ENCODE measurements around the gene CLIP2. TPM values are rescaled to one million over a fixed set of nuclear protein-coding genes. Genes with fewer than 3 reads are reported as not detected.

Gene CLIP2
- total and polyA plus RNA-seq, 2 of the 4 experiments (the other 2 are of a cell fraction) = 18.1 to 20.7 TPM

- dilution Hi-C loops (cut with HindIII; ENCODE audit: low sequenced_read_pairs, unreplicated experiment) = no loop called here
- Histone ChIP-seq H3K18ac (ENCODE audit: low read depth, low read length) (no peak overlapping the region), H4K5ac (ENCODE audit: low read depth, low read length) (no peak overlapping the region), H3K27ac (ENCODE audit: insufficient read depth, low read length) (no peak overlapping the region), H4K8ac (ENCODE audit: low read depth in 2 of 2, low read length in 2 of 2) (no peak overlapping the region), H3K27me3 (ENCODE audit: control insufficient read depth, insufficient read depth, low read length) (no peaks in the 10 kb centered on the region), H2AK5ac (ENCODE audit: low read depth, low read length) (no peak overlapping the region), H2AK9ac (replicated peaks; ENCODE audit: low read depth, low read length, poor library complexity) (no peak overlapping the region), H2BK20ac (ENCODE audit: low read depth, low read length) (no peak overlapping the region), H4K20me1 (ENCODE audit: insufficient read depth, low read length) (no peaks in the 10 kb centered on the region; the same call in 1 of the 2 replicates), H2BK120ac (ENCODE audit: low read depth, low read length) (no peak overlapping the region), H3K4ac (ENCODE audit: low read depth, low read length) (no peak overlapping the region), H3K4me3 (ENCODE audit: insufficient read depth, low read depth, low read length) (no peak overlapping the region), H3K9me1 (ENCODE audit: insufficient read depth, low read length) (no peaks in the 10 kb centered on the region), H2AFZ (replicated peaks; ENCODE audit: low read length, poor library complexity) (no peak overlapping the region), H3K4me2 (ENCODE audit: low read depth, low read length) (no peak overlapping the region), H3K14ac (replicated peaks; ENCODE audit: low read depth, low read length) (no peak overlapping the region), H3K79me1 (ENCODE audit: low read depth in 1 of 2, low read length in 2 of 2) (no peaks in the 10 kb centered on the region), H2BK5ac (ENCODE audit: low read depth, low read length, poor library complexity, severe bottlenecking) (no peak overlapping the region), H2BK15ac (ENCODE audit: low read depth, low read length) (no peak overlapping the region), H3K4me1 (ENCODE audit: control insufficient read depth, insufficient read depth, low read length) (peaks cover 1% of the 10 kb centered on the region; the same call in 1 of the 2 replicates), H3K23ac (ENCODE audit: low read depth, low read length) (no peak overlapping the region), H4K91ac (ENCODE audit: insufficient read depth, low read depth, low read length) (no peak overlapping the region), H3K36me3 (ENCODE audit: control insufficient read depth, insufficient read depth, low read length) (no peaks in the 10 kb centered on the region), H3K56ac (ENCODE audit: extremely low read depth, insufficient read depth, low read length) (no peak overlapping the region), H3K9ac (ENCODE audit: low read depth, low read length) (no peak overlapping the region), H3K9me3 (ENCODE audit: control insufficient read depth, insufficient read depth, low read length) (no peaks in the 10 kb centered on the region)
- no peak for ATAC-seq (ENCODE audit: low read depth)
- CTCF ChIA-PET = interaction anchor here (1.9 kb wide), 1 partner anchor 154 kb away, joined by 5 read pairs; no protein-coding TSS in a partner anchor
- TF ChIP-seq MAFK (IDR thresholded peaks at IDR 0.05; ENCODE audit: low read depth, low read length) = no peak
- TF ChIP-seq, protein P1, sequence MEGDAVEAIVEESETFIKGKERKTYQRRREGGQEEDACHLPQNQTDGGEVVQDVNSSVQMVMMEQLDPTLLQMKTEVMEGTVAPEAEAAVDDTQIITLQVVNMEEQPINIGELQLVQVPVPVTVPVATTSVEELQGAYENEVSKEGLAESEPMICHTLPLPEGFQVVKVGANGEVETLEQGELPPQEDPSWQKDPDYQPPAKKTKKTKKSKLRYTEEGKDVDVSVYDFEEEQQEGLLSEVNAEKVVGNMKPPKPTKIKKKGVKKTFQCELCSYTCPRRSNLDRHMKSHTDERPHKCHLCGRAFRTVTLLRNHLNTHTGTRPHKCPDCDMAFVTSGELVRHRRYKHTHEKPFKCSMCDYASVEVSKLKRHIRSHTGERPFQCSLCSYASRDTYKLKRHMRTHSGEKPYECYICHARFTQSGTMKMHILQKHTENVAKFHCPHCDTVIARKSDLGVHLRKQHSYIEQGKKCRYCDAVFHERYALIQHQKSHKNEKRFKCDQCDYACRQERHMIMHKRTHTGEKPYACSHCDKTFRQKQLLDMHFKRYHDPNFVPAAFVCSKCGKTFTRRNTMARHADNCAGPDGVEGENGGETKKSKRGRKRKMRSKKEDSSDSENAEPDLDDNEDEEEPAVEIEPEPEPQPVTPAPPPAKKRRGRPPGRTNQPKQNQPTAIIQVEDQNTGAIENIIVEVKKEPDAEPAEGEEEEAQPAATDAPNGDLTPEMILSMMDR (conservative IDR thresholded peaks at IDR 0.05; ENCODE audit: low read depth, low read length) = no peak
- no peak for TF ChIP-seq BHLHE40 (IDR thresholded peaks at IDR 0.05; ENCODE audit: low read depth, low read length)
- TF ChIP-seq MXI1 (IDR thresholded peaks at IDR 0.05; ENCODE audit: borderline replicate concordance, low read depth, low read length) = no peak
- TF ChIP-seq, protein P2, sequence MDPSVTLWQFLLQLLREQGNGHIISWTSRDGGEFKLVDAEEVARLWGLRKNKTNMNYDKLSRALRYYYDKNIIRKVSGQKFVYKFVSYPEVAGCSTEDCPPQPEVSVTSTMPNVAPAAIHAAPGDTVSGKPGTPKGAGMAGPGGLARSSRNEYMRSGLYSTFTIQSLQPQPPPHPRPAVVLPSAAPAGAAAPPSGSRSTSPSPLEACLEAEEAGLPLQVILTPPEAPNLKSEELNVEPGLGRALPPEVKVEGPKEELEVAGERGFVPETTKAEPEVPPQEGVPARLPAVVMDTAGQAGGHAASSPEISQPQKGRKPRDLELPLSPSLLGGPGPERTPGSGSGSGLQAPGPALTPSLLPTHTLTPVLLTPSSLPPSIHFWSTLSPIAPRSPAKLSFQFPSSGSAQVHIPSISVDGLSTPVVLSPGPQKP (IDR thresholded peaks at IDR 0.05; ENCODE audit: borderline replicate concordance, low read depth, low read length) = no peak
- TF ChIP-seq FOS (IDR thresholded peaks at IDR 0.05; ENCODE audit: low read depth, low read length) = 0 out of 2 replicates have a peak, but pooled peaks have one; percentile 20
- TF ChIP-seq, protein P3, sequence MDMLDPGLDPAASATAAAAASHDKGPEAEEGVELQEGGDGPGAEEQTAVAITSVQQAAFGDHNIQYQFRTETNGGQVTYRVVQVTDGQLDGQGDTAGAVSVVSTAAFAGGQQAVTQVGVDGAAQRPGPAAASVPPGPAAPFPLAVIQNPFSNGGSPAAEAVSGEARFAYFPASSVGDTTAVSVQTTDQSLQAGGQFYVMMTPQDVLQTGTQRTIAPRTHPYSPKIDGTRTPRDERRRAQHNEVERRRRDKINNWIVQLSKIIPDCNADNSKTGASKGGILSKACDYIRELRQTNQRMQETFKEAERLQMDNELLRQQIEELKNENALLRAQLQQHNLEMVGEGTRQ (IDR thresholded peaks at IDR 0.05; ENCODE audit: low read depth, low read length) = no peak
- TF ChIP-seq SMC3 (IDR thresholded peaks at IDR 0.05; ENCODE audit: low read depth, low read length) = no peak
- no peak for TF ChIP-seq CHD1 (IDR thresholded peaks at IDR 0.05; ENCODE audit: low read depth, low read length)
- 0 out of 2 replicates have a peak, but pooled peaks have one; percentile 15 for TF ChIP-seq CEBPB (IDR thresholded peaks at IDR 0.05; ENCODE audit: low read depth, low read length)
- in situ Hi-C loops (cut with MboI; ENCODE audit: low sequenced_read_pairs) = no loop called here
- intact Hi-C loops (cut with micrococcal nuclease) = loop anchor here (10.0 kb wide), 1 partner anchor 262 kb away; no protein-coding TSS in a partner anchor
- DNase-seq = peak; percentile 46
- 80% methylated on average over 1 of the region's 3 CpGs; no CpG with 5 or more reads in 1 of the 2 experiments for WGBS, 2 experiments (ENCODE audit: extremely low coverage in 2 of 2, insufficient read length in 1 of 2)
- POLR2A ChIA-PET (ENCODE audit: unreplicated experiment) = no interaction called here
- BruUV-seq (replicated peaks) = no TSS peak
Measured at GRCh38 chr7:74412603-74413002, 123.4 kb downstream of the CLIP2 start.
